ENCODE measurements around the gene MOGAT2. TPM values are rescaled to one million over a fixed set of nuclear protein-coding genes. Genes with fewer than 3 reads are reported as not detected.

MOGAT2 gene
- polyA plus RNA-seq, 1 of the 3 experiments (the other 2 are of a cell fraction), result 0.03 TPM

- CTCF ChIA-PET, result interaction anchor here (1.5 to 5.4 kb wide), 2 partner anchors 16 to 20 kb away, joined by 3 to 27 read pairs; no protein-coding TSS in a partner anchor
These were observed 27.6 kb upstream of the MOGAT2 start for GRCh38 chr11:75689863-75690609.

DNA sequence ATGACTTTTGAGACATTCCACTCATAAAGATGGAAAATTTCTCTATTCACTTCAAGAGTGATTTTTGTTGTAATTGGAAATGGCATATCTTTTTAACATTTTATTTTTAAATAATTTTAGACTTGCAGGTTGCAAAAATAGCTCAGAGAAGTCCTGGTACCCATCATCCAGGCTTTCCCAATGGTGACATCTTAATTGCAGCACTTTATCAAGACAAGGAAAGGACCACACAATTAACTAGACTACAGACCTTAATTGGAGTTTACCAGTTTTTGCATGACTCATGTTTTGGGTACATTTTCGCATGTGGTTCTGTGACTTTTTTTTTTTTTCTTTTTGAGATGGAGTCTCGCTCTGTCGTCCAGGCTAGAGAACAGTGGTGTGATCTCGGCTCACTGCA is 25.8 kb upstream of the MOGAT2 start:
- Histone ChIP-seq H3K79me2 (ENCODE audit: insufficient read depth) (no peaks in the 10 kb centered on the region), H3K4me1 (ENCODE audit: control insufficient read depth in 1 of 2, insufficient read depth in 2 of 2, low read depth in 1 of 2, low read length in 1 of 2) (no peaks in the 10 kb centered on the region), H3K4me3 (ENCODE audit: low read depth in 2 of 2, low read length in 1 of 2) (no peak overlapping the region), H4K20me1 (ENCODE audit: insufficient read depth) (no peaks in the 10 kb centered on the region), H3K36me3 (replicated peaks in 1 of 2; ENCODE audit: control insufficient read depth in 1 of 2, insufficient read depth in 2 of 2, low read length in 1 of 2) (no peaks in the 10 kb centered on the region), H2AFZ (ENCODE audit: low read depth) (no peak overlapping the region), H3K9me3 (no peaks in the 10 kb centered on the region), H3F3A (replicated peaks; ENCODE audit: insufficient read depth) (no peaks in the 10 kb centered on the region), H3K4me2 (no peak overlapping the region), H3K9ac (no peak overlapping the region), H3K27me3 (ENCODE audit: insufficient read depth) (no peaks in the 10 kb centered on the region), H3K9me2 (no peaks in the 10 kb centered on the region), H3K27ac (ENCODE audit: low read depth in 2 of 2, low read length in 1 of 2) (no peak overlapping the region)
- ChIA-PET POLR2A (no interaction called here), CTCF (interaction anchor here (5.4 kb wide), 1 partner anchor 15 kb away, joined by 27 read pairs; no protein-coding TSS in a partner anchor)
- 73% methylated on average over 4 of the region's 4 CpGs for WGBS (ENCODE audit: low lambda C conversion rate)
- no peak for DNase-seq
- TF ChIP-seq RCOR1 (IDR thresholded peaks at IDR 0.05; ENCODE audit: low read length) (no peak), RXRA (IDR thresholded peaks at IDR 0.05; ENCODE audit: borderline replicate concordance, low read depth) (no peak), CHD2 (IDR thresholded peaks at IDR 0.05; ENCODE audit: low read length, partially characterized antibody) (no peak), GATA2 (CRISPR knock-in tag; IDR thresholded peaks at IDR 0.05) (no peak), POLR2AphosphoS5 (IDR thresholded peaks at IDR 0.05; ENCODE audit: low read depth, low read length) (no peak), FOXM1 (IDR thresholded peaks at IDR 0.05; ENCODE audit: low read depth) (no peak), REST (IDR thresholded peaks at IDR 0.05; ENCODE audit: low read depth, low read length) (no peak), RFX5 (IDR thresholded peaks at IDR 0.05; ENCODE audit: low read length) (no peak), MEF2A (IDR thresholded peaks at IDR 0.05; ENCODE audit: borderline replicate concordance, low read depth) (no peak), FOXJ3 (CRISPR knock-in tag; IDR thresholded peaks at IDR 0.05) (no peak), ELF1 (IDR thresholded peaks at IDR 0.05) (no peak), FOSL2 (IDR thresholded peaks at IDR 0.05; ENCODE audit: borderline replicate concordance, low read depth) (no peak)
- TF ChIP-seq, protein P1, sequence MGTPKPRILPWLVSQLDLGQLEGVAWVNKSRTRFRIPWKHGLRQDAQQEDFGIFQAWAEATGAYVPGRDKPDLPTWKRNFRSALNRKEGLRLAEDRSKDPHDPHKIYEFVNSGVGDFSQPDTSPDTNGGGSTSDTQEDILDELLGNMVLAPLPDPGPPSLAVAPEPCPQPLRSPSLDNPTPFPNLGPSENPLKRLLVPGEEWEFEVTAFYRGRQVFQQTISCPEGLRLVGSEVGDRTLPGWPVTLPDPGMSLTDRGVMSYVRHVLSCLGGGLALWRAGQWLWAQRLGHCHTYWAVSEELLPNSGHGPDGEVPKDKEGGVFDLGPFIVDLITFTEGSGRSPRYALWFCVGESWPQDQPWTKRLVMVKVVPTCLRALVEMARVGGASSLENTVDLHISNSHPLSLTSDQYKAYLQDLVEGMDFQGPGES (IDR thresholded peaks at IDR 0.05; ENCODE audit: low read depth, low read length), result no peak
- TF ChIP-seq, protein P2, sequence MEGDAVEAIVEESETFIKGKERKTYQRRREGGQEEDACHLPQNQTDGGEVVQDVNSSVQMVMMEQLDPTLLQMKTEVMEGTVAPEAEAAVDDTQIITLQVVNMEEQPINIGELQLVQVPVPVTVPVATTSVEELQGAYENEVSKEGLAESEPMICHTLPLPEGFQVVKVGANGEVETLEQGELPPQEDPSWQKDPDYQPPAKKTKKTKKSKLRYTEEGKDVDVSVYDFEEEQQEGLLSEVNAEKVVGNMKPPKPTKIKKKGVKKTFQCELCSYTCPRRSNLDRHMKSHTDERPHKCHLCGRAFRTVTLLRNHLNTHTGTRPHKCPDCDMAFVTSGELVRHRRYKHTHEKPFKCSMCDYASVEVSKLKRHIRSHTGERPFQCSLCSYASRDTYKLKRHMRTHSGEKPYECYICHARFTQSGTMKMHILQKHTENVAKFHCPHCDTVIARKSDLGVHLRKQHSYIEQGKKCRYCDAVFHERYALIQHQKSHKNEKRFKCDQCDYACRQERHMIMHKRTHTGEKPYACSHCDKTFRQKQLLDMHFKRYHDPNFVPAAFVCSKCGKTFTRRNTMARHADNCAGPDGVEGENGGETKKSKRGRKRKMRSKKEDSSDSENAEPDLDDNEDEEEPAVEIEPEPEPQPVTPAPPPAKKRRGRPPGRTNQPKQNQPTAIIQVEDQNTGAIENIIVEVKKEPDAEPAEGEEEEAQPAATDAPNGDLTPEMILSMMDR (IDR thresholded peaks at IDR 0.05), result no peak
- TF ChIP-seq, protein P3, sequence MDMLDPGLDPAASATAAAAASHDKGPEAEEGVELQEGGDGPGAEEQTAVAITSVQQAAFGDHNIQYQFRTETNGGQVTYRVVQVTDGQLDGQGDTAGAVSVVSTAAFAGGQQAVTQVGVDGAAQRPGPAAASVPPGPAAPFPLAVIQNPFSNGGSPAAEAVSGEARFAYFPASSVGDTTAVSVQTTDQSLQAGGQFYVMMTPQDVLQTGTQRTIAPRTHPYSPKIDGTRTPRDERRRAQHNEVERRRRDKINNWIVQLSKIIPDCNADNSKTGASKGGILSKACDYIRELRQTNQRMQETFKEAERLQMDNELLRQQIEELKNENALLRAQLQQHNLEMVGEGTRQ (IDR thresholded peaks at IDR 0.05; ENCODE audit: borderline replicate concordance, low read depth, low read length), result no peak

More at GRCh38 chr11:75689863-75690609, 27.6 kb upstream of the MOGAT2 start:
- no peak overlapping the region for H3K4me3 ChIP-seq (ENCODE audit: low read depth in 2 of 2, low read length in 1 of 2)
- H3K9ac ChIP-seq, result no peak overlapping the region
- whole genome bisulfite sequencing (ENCODE audit: low lambda C conversion rate), result 78% methylated on average over 3 of the region's 3 CpGs
- H3F3A ChIP-seq (replicated peaks; ENCODE audit: insufficient read depth), result no peaks in the 10 kb centered on the region
- no peaks in the 10 kb centered on the region for H3K4me1 ChIP-seq (ENCODE audit: control insufficient read depth in 1 of 2, insufficient read depth in 2 of 2, low read depth in 1 of 2, low read length in 1 of 2)
- no peaks in the 10 kb centered on the region for H3K79me2 ChIP-seq (ENCODE audit: insufficient read depth)
- H3K27me3 ChIP-seq (ENCODE audit: insufficient read depth), result no peaks in the 10 kb centered on the region
- H3K4me2 ChIP-seq, result no peak overlapping the region
- no peaks in the 10 kb centered on the region for H3K9me2 ChIP-seq
- H3K9me3 ChIP-seq, result peaks cover 5% of the 10 kb centered on the region; the same call in 1 of the 2 replicates
- H3K36me3 ChIP-seq (replicated peaks in 1 of 2; ENCODE audit: control insufficient read depth in 1 of 2, insufficient read depth in 2 of 2, low read length in 1 of 2), result no peaks in the 10 kb centered on the region
- TF ChIP-seq, protein P4, sequence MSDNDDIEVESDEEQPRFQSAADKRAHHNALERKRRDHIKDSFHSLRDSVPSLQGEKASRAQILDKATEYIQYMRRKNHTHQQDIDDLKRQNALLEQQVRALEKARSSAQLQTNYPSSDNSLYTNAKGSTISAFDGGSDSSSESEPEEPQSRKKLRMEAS (IDR thresholded peaks at IDR 0.05; ENCODE audit: low read depth), result no peak
- TF ChIP-seq GABPA (IDR thresholded peaks at IDR 0.05; ENCODE audit: low read depth), result no peak
- TF ChIP-seq TCF12 (IDR thresholded peaks at IDR 0.05), result no peak
- no peak for TF ChIP-seq RXRA (IDR thresholded peaks at IDR 0.05; ENCODE audit: borderline replicate concordance, low read depth)
- TF ChIP-seq NFIC (IDR thresholded peaks at IDR 0.05; ENCODE audit: borderline replicate concordance), result no peak
- TF ChIP-seq EZH2phosphoT487 (IDR thresholded peaks at IDR 0.05; ENCODE audit: borderline replicate concordance, low read depth), result no peak
- TF ChIP-seq RCOR1 (IDR thresholded peaks at IDR 0.05; ENCODE audit: low read length), result no peak
- TF ChIP-seq JUND (IDR thresholded peaks at IDR 0.05), result no peak
- no peaks in the 10 kb centered on the region for H4K20me1 ChIP-seq (ENCODE audit: insufficient read depth)
- no peak overlapping the region for H2AFZ ChIP-seq (ENCODE audit: low read depth)
- no peak for DNase-seq
- POLR2A ChIA-PET, result no interaction called here
- H3K27ac ChIP-seq (ENCODE audit: low read depth in 2 of 2, low read length in 1 of 2), result no peak overlapping the region

All from SK-N-SH (cell line).